HG02588 (cell line): ENCODE results near the gene AHRR.
A peak's percentile ranks its signal among the peaks of the same experiment; 100 is the strongest.
"Not testable (repeated sequence)": the region's sequence is repeated elsewhere in the genome, so short reads cannot be mapped to it uniquely, and the experiment has no call there.

Experiments
- ATAC-seq: cut with Tn5 transposase; IDR thresholded peaks from one replicate; pipeline ENCODE4 v1.9.1; 2021; ENCODE audit warnings: mild to moderate bottlenecking, moderate library complexity; ENCODE audit not compliant: unreplicated experiment

Gene AHRR

GRCh38 chr5:392431-392988 lies 71.0 kb downstream of the AHRR start:
- peak; percentile 66 for ATAC-seq

- ATAC-seq = no peak
Measured at GRCh38 chr5:393846-394275, 72.3 kb downstream of the AHRR start.

GRCh38 chr5:394671-395155 lies 73.2 kb downstream of the AHRR start:
- no peak for ATAC-seq

- ATAC-seq = no peak
Measured at GRCh38 chr5:395156-395920, 73.8 kb downstream of the AHRR start.

DNA sequence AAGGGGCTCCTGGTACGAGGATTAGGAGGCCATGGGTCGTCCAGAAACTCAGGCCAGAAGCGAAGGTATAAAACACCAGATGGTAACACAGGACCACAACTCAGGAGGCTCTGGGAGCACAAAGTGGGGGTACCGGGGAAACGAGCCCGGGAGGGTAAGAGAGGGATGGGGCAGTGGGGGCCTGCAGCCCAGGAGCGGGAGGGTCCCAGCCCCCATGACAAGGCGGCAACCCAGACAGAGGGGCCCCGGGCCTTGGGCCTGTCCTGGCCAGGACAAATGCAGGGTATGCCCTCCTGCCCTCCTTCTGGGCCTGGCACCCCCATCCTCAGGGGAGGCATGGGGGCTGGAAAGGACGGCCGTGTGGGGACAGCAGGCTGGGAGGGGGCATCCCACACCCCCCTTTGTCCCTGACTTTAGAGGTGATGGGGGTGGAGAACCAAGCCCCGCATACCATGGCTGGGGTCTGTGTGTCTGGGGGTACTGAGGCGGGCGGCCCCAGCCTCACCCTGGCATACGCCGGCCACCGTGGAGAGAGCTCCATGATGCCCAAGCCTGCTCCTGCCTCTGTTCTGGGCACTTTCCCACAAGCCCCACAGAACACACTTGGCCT lies 74.5 kb downstream of the AHRR start:
- ATAC-seq = no peak

DNA sequence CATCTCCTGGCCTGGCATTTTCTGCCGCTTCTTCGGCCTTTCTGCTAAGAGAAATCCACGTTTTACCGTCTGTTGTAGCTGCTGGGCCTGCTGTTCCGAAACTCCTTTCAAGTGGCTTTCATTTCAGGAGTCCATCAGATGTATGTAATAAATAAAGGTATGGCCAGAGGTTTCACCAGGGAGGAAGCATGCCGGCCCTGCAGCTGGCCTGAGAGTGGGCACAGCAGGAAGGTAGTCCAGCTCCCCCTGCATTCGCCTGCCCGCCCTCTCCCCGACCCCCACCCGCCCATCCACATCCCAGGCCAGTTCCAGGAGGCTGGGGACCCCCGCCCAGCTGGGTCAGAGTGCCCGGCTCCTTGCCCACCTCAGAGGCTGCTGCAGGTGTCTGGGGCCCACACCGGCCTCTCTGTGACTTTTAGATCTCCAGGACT lies 75.0 kb downstream of the AHRR start:
- no peak for ATAC-seq

DNA sequence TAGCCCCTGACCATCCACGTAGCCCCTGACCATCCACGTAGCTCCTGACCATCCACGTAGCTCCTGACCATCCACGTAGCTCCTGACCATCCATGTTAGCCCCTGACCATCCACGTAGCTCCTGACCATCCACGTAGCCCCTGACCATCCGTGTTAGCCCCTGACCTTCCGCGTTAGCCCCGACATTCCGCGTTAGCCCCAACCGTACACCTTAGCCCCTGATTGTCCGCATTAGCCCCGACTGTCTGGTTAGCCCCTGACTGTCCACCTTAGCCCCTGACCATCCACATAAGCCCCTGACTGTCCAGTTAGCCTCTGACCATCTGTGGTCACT lies 76.6 kb downstream of the AHRR start:
- not testable (repeated sequence) for ATAC-seq

- ATAC-seq = no peak
Measured at GRCh38 chr5:398475-399295, 77.2 kb downstream of the AHRR start.

DNA sequence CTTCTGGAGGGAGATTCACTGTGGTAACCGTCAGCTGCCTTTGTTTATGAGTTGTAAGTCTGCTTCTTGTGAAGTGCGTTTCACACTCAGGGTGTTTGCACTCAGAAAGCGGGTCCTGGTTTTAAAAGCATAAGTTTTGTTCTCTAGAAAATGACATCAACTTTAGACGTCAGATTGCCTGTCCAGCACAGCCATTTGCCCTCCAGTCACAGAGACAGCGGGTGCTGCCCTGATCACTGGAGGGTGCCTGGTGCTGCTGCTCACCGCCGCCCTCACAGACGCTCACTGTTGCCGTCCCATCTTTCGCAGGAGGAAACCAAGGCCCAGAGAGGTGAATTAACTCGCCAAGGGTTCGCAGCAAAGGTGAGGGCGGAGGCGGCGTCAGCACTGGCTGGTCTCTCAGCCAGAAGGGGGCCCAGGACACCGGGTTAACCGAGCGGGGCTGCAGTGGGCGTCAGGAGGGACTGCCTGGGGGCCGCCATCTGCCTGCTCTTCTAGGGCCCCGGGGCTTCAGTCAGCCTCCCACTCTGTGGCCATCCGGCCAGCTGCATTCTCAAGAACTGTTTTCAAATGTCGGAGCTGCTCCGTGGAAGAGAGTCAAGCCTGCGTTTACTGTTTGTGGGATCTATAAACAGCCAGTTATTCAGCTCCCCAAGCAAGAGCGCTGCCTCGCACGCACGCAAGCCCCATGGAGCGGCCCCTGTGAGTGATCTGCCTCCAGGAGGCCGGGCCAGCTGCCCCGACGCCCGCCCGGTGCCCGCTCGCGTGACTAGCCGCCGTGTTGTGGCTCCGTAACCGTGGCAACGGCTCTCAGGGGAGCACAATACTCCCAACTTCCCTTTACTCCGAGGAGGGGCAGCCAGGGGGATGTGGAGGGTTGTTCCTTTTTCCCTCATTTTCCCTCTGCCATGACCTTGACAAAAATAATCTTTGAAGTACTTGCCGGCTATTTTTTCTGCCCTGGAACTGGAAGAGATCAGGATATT lies 78.1 kb downstream of the AHRR start:
- peak; percentile 76 for ATAC-seq

DNA sequence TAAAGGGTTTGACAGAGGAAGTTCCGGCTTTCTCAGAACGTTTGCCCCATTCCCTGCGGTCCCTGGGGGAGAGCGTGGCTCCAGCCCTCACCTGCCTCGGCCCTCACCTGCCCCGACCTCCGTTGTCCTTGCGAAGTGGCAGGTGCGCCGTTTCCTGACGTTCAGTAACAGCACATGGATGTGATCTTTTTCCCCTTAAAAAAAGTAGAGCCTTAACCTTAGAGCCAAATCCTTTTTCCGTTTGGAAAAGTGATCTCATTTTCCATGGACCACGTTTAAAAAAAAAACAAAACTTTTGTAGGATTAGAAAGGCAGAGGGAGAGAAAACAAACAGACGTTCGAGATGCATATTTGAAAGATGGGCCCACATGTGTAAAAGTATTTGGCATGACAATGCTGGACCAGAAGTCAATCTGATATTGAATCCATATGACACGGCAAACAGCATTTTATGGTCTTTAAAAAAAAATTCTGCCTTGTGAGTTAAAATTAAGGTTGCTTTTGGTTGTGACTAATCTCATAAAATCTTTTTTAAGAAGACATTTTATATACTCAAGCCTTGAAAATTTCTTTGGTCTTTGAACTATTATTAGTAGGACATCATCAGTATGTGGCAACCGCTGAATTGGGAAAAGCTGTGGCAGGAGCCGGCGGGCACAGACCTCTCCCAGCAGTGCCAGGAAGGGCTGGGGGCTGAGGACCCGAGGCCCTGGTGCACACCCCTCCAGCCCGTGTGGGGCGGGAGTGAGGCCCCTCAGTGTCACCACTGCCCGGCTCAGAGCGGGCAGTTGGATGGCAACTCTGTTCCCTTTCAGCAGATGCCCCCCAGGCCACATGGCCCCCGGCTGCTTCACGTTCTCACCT lies 79.0 kb downstream of the AHRR start:
- peak; percentile 24 for ATAC-seq

DNA sequence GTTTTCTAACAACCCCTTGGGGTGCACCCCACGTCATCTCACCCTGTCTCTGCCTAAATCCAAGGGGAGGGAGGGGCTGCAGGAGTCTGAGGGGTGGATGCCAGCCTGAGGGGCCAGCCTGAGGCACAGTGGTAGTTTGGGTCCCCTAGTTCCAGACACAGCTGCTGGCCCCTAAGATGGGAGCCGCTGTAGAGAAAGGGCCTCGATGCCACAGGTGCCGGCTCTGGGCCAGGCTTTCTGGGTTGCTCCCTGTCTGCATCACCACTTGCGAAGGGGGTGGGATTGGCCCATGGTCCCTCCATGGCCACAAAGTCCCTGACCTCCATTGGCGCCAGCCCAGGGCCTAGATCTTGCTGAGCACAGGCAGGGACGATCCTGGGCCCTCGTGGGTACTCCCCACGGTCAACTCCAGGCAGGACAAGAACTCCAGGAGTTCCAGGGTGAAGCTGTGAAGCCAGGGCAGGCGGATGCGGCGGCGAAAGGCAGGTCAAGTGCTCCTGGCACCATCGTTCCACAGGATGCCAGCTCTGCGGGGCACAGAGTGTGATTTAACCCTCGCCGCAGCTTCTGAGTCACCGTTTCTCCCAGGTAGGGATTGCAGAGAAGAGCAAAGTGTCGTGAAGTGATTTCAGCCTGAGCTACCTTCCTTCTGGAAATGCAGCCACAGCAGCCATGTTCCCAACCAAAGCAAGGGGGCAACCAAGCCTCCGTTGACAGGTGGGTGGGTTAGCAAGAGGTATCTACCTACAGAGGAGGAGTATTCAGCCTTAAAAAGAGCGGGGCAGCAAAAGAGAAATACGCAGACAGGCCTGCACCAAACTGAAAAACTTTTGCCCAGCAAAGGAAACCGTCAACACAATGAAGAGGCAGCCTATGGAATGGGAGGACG lies 79.9 kb downstream of the AHRR start:
- ATAC-seq = no peak

DNA sequence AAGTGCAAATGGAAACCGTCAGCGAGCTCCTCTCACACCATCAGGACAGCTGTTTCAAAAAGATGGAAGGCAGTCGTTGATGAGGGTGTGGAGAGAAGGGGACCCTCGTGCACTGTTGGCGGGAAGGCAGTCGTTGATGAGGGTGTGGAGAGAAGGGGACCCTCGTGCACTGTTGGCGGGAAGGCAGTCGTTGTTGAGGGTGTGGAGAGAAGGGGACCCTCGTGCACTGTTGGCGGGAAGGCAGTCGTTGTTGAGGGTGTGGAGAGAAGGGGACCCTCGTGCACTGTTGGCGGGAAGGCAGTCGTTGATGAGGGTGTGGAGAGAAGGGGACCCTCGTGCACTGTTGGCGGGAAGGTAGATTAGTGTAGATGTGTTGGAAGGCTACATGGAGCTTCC lies 80.7 kb downstream of the AHRR start:
- not testable (repeated sequence) for ATAC-seq

GRCh38 chr5:402615-403359 lies 81.3 kb downstream of the AHRR start:
- ATAC-seq = peak; percentile 38

DNA sequence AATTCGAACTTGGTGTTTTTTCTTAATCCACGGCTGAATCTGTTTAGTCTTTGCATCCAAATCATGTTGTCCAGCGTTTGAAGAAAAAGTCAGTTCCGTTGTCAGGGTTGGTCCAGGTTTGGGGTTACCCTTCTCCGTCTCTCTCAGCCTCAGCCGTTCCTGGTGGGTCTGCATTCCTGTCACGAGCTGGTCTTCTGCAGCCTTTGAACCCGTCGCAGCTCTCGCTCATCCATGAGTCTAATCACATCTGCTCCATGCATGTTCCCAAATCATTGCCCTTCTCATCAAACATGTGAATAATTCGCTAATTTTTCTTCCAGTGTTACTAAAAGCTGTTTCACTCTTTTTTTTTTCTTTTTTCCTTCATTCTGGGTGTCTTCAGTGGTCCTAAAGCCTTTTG lies 82.5 kb downstream of the AHRR start:
- ATAC-seq = no peak

- ATAC-seq = no peak
Measured at GRCh38 chr5:404666-405241, 83.2 kb downstream of the AHRR start.

- no peak for ATAC-seq
Measured at GRCh38 chr5:405421-405820, 83.9 kb downstream of the AHRR start.

- no peak for ATAC-seq
Measured at GRCh38 chr5:406041-406440, 84.5 kb downstream of the AHRR start.
